HT-29 (cell line): ENCODE measurements around the gene HSD17B8. TPM values are rescaled to one million over a fixed set of nuclear protein-coding genes. Genes with fewer than 3 reads are reported as not detected.

ENCODE experiments used
- DNase-seq: peaks from one replicate; pipeline ENCODE4 v3.0.0-alpha.2; 2015; ENCODE audit warnings: low spot score
- total RNA-seq: library from RNA; depleted of rRNA; stranded (reverse); fragments of >200 nt; shearing (Covaris generic); gene quantifications from 2 replicates; pipeline ENCODE4 v1.2.3, GENCODE V29; 2014

HSD17B8 gene
- total RNA-seq, 1 experiment from 2014 or later: 28.0 TPM

DNA sequence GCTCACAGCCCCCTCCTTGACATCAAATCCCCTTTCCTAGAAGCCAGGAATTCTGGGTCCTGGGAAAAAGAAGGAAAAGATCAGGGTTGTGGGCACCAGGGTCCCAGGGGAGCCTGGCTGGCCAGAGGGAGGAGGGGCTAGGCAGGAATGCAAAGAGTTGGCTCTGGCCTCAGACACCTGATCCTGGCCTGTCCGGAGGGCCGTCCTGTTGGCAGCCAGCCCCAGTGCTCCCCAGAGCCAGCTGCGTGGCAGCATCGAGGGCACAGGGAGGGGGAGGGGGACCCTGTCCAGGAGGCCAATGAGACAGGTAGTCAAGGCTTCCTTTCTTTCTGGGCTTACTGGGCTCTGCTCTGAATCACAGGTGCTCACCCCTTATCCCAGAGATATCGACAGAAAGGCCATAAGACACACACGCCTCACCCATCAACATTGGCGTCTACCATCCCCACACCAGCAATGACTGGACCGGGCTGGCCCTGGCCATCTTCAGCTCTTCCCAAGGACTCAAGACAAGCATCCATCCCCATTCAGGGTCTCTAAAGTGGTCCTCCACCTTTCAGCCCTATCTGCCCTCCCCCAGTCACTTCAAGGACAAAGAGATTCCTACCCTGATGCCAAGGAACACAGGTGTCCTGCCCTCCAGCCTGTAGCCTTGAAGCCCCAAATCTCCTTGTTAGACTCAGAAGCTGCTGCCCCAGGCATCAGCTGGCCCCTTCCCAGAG is 12.9 kb upstream of the HSD17B8 start:
- no peak for DNase-seq

GRCh38 chr6:33192105-33192646 is 12.3 kb upstream of the HSD17B8 start, which contains the start of gene COL11A2:
TSS of gene COL11A2 (minus strand) at chr6:33192467. CDS start at chr6:33192240, 227 bp downstream.
- no peak for DNase-seq

DNA sequence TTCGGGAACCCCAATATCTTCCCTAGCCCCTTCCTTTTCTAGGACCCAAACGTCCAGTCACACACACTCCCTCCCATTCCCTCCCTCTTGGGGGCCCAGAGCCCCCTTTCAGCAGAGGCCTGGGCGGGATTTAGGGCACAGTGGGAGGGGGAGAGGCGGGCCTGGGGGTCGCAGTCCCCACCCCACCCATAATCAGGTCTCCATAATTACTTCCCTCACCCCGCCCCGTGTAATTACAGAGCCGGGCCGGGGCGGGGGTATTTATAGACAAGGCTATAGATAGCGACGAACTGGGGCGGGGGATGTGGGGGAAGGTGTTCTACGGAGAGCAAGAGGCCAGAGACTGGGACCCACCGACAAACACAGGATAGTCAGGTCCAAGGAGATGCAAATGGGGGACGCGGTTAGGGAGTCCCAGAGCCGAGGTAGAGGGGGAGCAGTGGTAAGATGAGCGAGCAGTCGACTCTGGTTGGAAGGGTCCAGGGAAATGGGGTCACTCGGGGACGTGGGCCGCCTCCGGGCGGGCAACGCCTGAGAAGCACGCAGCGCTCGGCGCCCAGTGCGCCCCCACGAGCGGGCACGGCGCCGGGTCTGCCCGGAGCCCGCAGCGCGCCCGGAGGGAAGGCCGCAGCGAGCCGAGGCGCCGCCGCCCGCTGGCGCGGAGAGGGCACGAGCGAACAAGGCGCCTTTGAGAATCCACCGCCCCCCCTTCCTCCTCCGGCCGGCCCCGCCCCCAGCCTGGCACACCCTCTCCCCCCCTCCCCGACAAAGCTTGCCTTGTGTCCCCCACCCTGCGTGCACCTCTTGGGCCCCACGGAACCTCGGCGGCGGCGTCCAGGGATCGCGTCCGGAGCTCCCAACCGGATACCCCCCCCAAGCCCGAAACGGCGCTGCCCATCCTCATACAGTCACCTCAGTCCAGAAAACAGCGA is 11.5 kb upstream of the HSD17B8 start:
- DNase-seq: no peak

DNA sequence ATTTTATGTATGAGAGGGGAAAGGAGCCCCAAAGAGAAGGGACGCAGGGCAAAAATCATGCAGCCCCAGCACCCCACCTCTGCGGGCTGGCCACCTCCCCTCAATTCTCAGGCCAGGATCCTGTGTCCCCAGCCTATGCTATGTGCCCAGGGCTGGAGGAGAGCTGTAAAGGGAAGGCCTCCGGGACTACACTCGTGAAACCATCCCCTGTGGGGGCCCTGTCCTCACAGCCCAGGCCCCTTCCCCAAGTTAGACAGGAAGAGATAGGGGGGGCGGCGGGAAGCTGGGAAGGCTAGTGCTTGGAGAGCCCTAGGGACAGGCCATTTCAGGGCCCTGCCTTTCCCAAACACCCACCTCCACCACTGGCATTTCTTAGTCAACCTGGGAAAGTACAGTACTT is 10.8 kb upstream of the HSD17B8 start:
- DNase-seq: no peak

GRCh38 chr6:33194431-33194979 is 9.9 kb upstream of the HSD17B8 start:
- DNase-seq: no peak

DNA sequence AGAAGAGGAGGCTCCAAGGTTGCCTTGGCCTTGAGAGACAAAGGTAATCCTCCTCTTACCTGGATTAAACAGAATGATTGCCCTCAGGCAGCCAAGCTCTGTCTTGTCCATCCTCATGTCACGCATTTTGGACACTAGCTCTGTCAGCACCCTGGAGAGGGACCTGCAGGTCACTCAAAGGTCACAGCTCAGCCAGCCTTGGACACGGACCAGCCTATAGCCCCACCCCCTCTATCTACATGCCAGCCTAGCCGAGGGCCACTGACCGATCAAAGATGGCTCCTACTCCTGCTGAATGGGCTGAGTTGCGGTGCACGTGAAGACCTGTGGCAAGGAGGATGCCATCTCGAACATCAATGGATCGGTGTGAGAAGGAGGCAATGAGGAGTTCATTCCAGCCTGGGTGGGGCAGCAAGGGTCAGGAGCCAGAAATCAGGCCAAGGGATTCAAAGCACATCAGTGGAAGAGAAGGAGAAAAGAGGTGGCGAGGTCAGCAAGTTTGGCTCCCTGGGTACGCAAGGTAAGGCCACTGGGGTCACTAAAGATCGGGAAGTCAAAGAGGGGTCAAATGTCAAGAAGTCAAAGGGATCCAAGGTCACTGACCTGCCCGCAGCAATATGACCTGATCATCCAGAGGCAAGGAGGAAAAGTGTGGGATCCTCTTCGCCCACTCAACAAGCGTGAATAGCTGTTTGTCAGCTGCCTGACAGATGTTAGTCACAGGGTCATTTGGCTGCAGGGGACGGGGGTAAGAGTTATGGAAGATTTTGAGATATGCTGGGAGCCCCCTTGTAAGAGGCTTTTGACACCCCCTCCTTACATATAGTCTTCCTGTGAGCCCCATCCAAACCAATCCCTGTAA is 8.9 kb upstream of the HSD17B8 start:
- no peak for DNase-seq

DNA sequence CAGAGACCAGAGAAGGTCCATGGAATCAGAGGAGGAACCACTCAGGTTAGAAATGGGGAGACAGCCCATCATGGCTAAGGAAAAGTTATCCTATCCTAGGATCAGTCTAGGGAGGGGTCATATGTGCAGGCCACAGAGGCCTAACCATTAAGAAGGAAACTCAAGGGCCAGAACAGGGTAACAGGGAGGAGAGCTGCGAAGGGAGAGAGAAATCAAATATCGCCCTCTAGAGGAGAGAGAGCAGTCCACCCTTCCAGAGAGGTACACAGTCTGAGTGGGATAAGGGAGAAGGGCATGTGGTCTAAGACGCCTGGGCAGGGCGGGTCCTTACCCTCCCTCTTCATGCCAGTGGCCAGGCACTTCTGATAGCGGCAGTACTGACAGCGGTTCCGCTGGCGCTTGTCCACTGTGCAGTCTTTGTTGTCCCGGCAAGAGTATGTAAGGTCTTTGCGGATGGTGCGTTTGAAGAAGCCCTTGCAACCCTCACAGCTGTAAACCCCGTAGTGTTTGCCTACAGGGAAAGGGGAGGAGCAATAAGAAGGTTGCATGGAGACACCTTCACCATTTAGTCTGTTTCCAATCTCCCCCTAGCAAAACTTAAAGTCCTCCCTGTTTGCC is 6.9 kb upstream of the HSD17B8 start:
- DNase-seq: peak; percentile 84

- DNase-seq: no peak
Measured at GRCh38 chr6:33198159-33198852, 6.1 kb upstream of the HSD17B8 start.

DNA sequence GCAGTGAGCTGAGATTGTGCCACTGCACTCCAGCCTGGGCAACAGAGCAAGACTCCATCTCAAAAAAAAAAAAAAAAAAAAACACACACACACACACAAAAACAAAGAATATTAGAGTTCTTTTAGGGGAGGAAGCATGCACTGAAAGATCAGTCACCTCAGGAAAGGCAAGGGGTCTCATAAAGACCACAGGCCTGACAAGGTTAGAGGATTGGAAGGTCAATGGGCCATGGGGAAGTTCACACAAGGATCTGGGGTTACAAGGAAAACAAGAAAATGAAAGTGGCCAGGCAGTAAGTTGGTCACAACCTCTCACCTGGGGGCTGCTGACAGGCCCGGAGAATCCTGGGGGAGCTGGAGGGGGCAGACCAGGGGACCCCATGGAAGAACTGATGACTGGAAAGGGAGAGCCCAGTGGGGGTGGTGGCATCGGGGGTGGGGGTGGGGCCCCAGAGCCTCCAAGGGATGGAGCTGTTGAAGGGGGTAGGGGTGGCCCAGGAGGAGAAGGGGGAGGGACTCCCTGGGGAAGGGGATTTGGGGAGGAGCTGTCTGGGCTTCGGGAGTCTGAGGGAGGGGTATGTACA is 5.5 kb upstream of the HSD17B8 start:
- no peak for DNase-seq

DNA sequence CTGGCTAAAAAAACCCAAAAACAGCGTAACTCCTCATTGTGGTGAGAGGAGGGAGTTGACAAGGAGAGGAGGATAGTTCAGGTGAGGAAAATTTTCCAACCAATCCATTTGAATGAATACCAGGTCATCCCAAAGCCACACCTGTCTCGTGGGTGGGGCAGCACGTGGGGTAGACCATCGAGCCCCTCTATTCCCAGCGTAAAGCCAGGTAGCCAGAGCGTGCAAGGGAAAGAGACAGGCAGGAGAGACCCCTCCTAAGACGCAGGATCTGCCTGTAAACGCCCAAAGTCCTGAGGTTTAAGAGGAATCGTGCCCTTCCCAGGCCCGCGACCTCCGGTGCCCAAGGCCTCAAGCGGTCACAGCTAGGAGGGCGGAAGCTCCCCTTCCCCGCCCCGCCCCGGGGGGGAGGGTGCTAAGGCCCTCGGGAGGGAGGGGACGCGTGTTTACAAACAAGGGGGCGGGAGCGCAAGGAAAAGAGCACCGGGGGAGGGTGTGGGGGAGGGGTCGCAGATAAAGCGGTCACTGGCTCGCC is 4.7 kb upstream of the HSD17B8 start:
- peak; percentile 61 for DNase-seq

- DNase-seq: peak; percentile 99
Measured at GRCh38 chr6:33200219-33201146, 4.0 kb upstream of the HSD17B8 start, which contains the start of the genes RXRB and SLC39A7. TSS of gene RXRB (minus strand) at chr6:33200665. CDS start at chr6:33200476, 189 bp downstream. TSS of gene SLC39A7 (plus strand) at chr6:33200867. CDS start at chr6:33201246, 379 bp downstream.

- no peak for DNase-seq
Measured at GRCh38 chr6:33201147-33201545, 3.3 kb upstream of the HSD17B8 start.

DNA sequence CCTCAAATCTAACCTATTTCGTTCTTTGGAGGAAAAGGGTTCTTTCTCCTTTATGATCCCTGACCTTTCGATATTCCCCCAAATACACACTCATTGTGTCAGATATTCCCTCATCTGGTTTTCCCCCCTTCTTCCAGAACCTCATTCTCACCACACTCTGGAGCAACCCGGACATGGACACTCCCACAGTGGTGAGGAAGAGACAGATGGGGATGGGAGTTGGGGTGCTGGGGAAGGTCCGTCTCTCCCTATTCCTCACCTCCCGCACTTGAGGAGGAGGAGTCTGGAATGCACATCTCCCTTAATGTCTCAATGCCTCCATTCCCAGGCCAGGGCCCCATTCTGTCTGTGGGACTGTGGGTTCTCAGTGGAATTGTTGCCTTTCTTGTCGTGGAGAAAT is 2.5 kb upstream of the HSD17B8 start:
- DNase-seq: no peak

DNA sequence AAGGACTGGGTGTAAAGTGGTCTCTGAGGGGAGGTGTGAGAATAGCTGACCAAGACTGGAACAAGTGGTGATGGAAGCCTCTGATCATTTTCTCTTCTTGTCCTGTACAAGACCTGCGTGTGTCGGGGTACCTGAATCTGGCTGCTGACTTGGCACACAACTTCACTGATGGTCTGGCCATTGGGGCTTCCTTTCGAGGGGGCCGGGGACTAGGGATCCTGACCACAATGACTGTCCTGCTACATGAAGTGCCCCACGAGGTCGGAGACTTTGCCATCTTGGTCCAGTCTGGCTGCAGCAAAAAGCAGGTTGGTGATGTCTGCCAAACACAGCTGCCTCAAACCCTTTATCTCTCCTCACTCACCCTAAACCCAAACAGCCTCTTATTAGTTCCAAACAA is 1.7 kb upstream of the HSD17B8 start:
- DNase-seq: no peak

GRCh38 chr6:33203443-33204164 is 851 bp upstream of the HSD17B8 start:
- DNase-seq: no peak

DNA sequence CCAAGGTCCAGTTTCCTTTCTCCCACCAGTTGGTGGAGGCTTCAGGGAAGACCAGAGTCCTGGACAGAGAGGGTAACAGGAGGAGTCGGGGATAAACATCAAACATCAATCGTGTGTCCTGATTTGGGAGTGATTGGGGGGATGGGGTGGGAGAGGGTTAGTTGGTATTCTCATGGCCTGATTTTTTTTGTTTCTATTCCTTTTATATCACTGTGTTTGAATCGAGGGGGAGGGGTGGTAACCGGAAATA is 365 bp upstream of the HSD17B8 start:
- no peak for DNase-seq

GRCh38 chr6:33205191-33206026 is 954 bp downstream of the HSD17B8 start:
- peak; percentile 60 for DNase-seq
